ENCODE measurements around the gene HBS1L. TPM values are rescaled to one million over a fixed set of nuclear protein-coding genes. Genes with fewer than 3 reads are reported as not detected.
A peak's percentile ranks its signal among the peaks of the same experiment; 100 is the strongest.

The HBS1L gene
- total and polyA plus RNA-seq, 2 donors, result 49.4 to 133 TPM

DNA sequence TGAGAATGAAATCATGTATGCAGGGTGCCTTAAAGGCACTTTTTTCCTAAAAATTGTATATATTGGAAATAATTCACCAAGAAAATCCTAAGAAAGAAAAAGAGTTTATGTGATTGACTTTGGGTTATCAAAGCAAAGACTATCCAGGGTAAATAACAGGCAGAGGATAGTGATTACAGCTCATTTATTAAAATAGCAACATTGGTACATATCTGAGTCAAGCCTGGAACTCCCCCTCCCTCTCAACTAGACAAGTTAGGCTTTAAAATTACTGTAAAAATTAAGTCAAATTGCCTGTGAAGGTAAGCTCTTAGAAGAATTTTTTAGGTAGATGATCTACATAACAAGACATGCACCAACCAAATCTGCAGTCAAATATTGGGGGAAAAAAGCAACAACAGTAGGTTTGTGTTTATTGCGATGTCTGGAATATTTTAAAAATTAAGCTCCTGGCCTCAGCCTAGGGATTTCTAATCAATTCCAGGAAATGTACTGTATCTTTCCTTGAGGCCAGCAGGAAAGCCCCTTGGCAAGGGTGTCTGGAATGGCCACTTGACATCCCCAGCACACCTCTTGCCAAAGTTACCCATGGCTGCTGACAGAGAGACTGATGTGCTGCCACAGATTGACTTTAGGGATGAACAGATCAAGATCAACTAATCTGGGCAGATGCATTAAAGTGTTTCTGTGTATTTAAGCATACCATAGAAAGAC lies 31.2 kb upstream of the HBS1L start:
- Histone ChIP-seq H3K36me3 (ENCODE audit: control insufficient read depth in 2 of 2, insufficient read depth in 2 of 2, low read length in 1 of 2) (no peaks in the 10 kb centered on the region), H3K9me3 (ENCODE audit: control insufficient read depth in 2 of 2, insufficient read depth in 1 of 2, low read length in 1 of 2) (peaks cover 0 to 9% of the 10 kb centered on the region in 2 donors), H3K27ac (ENCODE audit: low read depth in 1 of 2, low read length in 1 of 2) (peak overlapping the region; percentile 82 to 98), H3K4me1 (ENCODE audit: control insufficient read depth in 2 of 2, insufficient read depth in 2 of 2, low read length in 2 of 2) (peaks cover 32 to 46% of the 10 kb centered on the region in 2 donors), H3K4me3 (ENCODE audit: low read length in 2 of 2) (peak overlapping the region in 1 of 2 donors; percentile 11), H3K27me3 (ENCODE audit: control insufficient read depth in 2 of 2, insufficient read depth in 1 of 2, low read length in 1 of 2) (no peaks in the 10 kb centered on the region)
- DNase-seq (ENCODE audit: low read depth in 6 of 9, low spot score in 9 of 9), result no peak
- 98% methylated on average over 1 of the region's 1 CpG for WGBS

GRCh38 chr6:135084916-135085269 lies 30.3 kb upstream of the HBS1L start:
- Histone ChIP-seq H3K4me1 (ENCODE audit: control insufficient read depth in 2 of 2, insufficient read depth in 2 of 2, low read length in 2 of 2) (peaks cover 26 to 40% of the 10 kb centered on the region in 2 donors), H3K4me3 (ENCODE audit: low read length in 2 of 2) (no peak overlapping the region), H3K27ac (ENCODE audit: low read depth in 1 of 2, low read length in 1 of 2) (peak overlapping the region in 1 of 2 donors; percentile 77), H3K27me3 (ENCODE audit: control insufficient read depth in 2 of 2, insufficient read depth in 1 of 2, low read length in 1 of 2) (no peaks in the 10 kb centered on the region), H3K9me3 (ENCODE audit: control insufficient read depth in 2 of 2, insufficient read depth in 1 of 2, low read length in 1 of 2) (peaks cover 0 to 9% of the 10 kb centered on the region in 2 donors), H3K36me3 (ENCODE audit: control insufficient read depth in 2 of 2, insufficient read depth in 2 of 2, low read length in 1 of 2) (no peaks in the 10 kb centered on the region)
- 88% methylated on average over 1 of the region's 1 CpG for WGBS
- DNase-seq (ENCODE audit: low read depth in 6 of 9, low spot score in 9 of 9), result no peak

GRCh38 chr6:135084001-135084915 lies 29.6 kb upstream of the HBS1L start:
- 15% methylated on average over 5 of the region's 5 CpGs for WGBS
- no peaks in the 10 kb centered on the region for H3K36me3 ChIP-seq (ENCODE audit: control insufficient read depth in 2 of 2, insufficient read depth in 2 of 2, low read length in 1 of 2)

DNA sequence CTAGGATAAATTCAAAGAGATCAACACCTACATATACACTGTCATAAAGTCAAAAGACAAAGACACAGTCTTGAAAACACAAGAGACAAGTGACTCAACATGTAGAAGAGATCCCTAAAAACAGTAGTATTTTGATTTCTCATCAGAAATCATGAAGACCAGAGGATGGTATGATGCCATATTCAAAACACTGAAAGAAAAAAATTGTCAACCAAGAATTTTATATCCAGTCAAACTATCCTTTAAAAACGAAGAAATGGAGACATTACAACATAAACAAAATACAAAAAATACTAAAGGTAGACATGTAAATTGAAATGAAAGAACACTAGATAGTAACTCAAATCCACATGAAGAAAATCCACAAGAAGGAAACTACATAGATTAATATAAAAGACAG lies 27.3 kb upstream of the HBS1L start:
- Histone ChIP-seq H3K27me3 (ENCODE audit: control insufficient read depth in 2 of 2, insufficient read depth in 1 of 2, low read length in 1 of 2) (no peaks in the 10 kb centered on the region), H3K9me3 (ENCODE audit: control insufficient read depth in 2 of 2, insufficient read depth in 1 of 2, low read length in 1 of 2) (peaks cover 0 to 9% of the 10 kb centered on the region in 2 donors), H3K4me1 (ENCODE audit: control insufficient read depth in 2 of 2, insufficient read depth in 2 of 2, low read length in 2 of 2) (peaks cover 8 to 14% of the 10 kb centered on the region in 2 donors), H3K27ac (ENCODE audit: low read depth in 1 of 2, low read length in 1 of 2) (no peak overlapping the region), H3K36me3 (ENCODE audit: control insufficient read depth in 2 of 2, insufficient read depth in 2 of 2, low read length in 1 of 2) (no peaks in the 10 kb centered on the region), H3K4me3 (ENCODE audit: low read length in 2 of 2) (no peak overlapping the region)
- DNase-seq (ENCODE audit: low read depth in 6 of 9, low spot score in 9 of 9), result no peak
- WGBS, result 97% methylated on average over 1 of the region's 1 CpG

More at GRCh38 chr6:135084001-135084915, 29.6 kb upstream of the HBS1L start:
- peak in 1 of 9 donors; percentile 73 for DNase-seq (ENCODE audit: low read depth in 6 of 9, low spot score in 9 of 9)
- peaks cover 0 to 9% of the 10 kb centered on the region in 2 donors for H3K9me3 ChIP-seq (ENCODE audit: control insufficient read depth in 2 of 2, insufficient read depth in 1 of 2, low read length in 1 of 2)
- H3K27me3 ChIP-seq (ENCODE audit: control insufficient read depth in 2 of 2, insufficient read depth in 1 of 2, low read length in 1 of 2), result no peaks in the 10 kb centered on the region
- peak overlapping the region in 1 of 2 donors; percentile 77 for H3K27ac ChIP-seq (ENCODE audit: low read depth in 1 of 2, low read length in 1 of 2)
- no peak overlapping the region for H3K4me3 ChIP-seq (ENCODE audit: low read length in 2 of 2)
- peaks cover 21 to 35% of the 10 kb centered on the region in 2 donors for H3K4me1 ChIP-seq (ENCODE audit: control insufficient read depth in 2 of 2, insufficient read depth in 2 of 2, low read length in 2 of 2)

GRCh38 chr6:135075018-135075417 lies 20.4 kb upstream of the HBS1L start:
- H3K27me3 ChIP-seq (ENCODE audit: control insufficient read depth in 2 of 2, insufficient read depth in 1 of 2, low read length in 1 of 2), result no peaks in the 10 kb centered on the region
- no peak for DNase-seq (ENCODE audit: low read depth in 6 of 9, low spot score in 9 of 9)
- no peak overlapping the region for H3K4me3 ChIP-seq (ENCODE audit: low read length in 2 of 2)
- H3K9me3 ChIP-seq (ENCODE audit: control insufficient read depth in 2 of 2, insufficient read depth in 1 of 2, low read length in 1 of 2), result no peaks in the 10 kb centered on the region
- peaks cover 3 to 5% of the 10 kb centered on the region in 2 donors for H3K4me1 ChIP-seq (ENCODE audit: control insufficient read depth in 2 of 2, insufficient read depth in 2 of 2, low read length in 2 of 2)
- no peaks in the 10 kb centered on the region for H3K36me3 ChIP-seq (ENCODE audit: control insufficient read depth in 2 of 2, insufficient read depth in 2 of 2, low read length in 1 of 2)
- 25% methylated on average over 1 of the region's 1 CpG for WGBS
- no peak overlapping the region for H3K27ac ChIP-seq (ENCODE audit: low read depth in 1 of 2, low read length in 1 of 2)

GRCh38 chr6:135073756-135074393 lies 19.3 kb upstream of the HBS1L start:
- H3K27me3 ChIP-seq (ENCODE audit: control insufficient read depth in 2 of 2, insufficient read depth in 1 of 2, low read length in 1 of 2), result no peaks in the 10 kb centered on the region
- H3K9me3 ChIP-seq (ENCODE audit: control insufficient read depth in 2 of 2, insufficient read depth in 1 of 2, low read length in 1 of 2), result no peaks in the 10 kb centered on the region
- no peaks in the 10 kb centered on the region for H3K36me3 ChIP-seq (ENCODE audit: control insufficient read depth in 2 of 2, insufficient read depth in 2 of 2, low read length in 1 of 2)
- peak overlapping the region in 1 of 2 donors; percentile 16 for H3K27ac ChIP-seq (ENCODE audit: low read depth in 1 of 2, low read length in 1 of 2)
- no peak overlapping the region for H3K4me3 ChIP-seq (ENCODE audit: low read length in 2 of 2)
- no peak for DNase-seq (ENCODE audit: low read depth in 6 of 9, low spot score in 9 of 9)
- WGBS, result 65% methylated on average over 2 of the region's 2 CpGs
- H3K4me1 ChIP-seq (ENCODE audit: control insufficient read depth in 2 of 2, insufficient read depth in 2 of 2, low read length in 2 of 2), result peaks cover 3 to 5% of the 10 kb centered on the region in 2 donors

- Histone ChIP-seq H3K27ac (ENCODE audit: low read depth in 1 of 2, low read length in 1 of 2) (no peak overlapping the region), H3K36me3 (ENCODE audit: control insufficient read depth in 2 of 2, insufficient read depth in 2 of 2, low read length in 1 of 2) (no peaks in the 10 kb centered on the region), H3K9me3 (ENCODE audit: control insufficient read depth in 2 of 2, insufficient read depth in 1 of 2, low read length in 1 of 2) (no peaks in the 10 kb centered on the region), H3K4me1 (ENCODE audit: control insufficient read depth in 2 of 2, insufficient read depth in 2 of 2, low read length in 2 of 2) (peaks cover 3 to 5% of the 10 kb centered on the region in 2 donors), H3K27me3 (ENCODE audit: control insufficient read depth in 2 of 2, insufficient read depth in 1 of 2, low read length in 1 of 2) (no peaks in the 10 kb centered on the region), H3K4me3 (ENCODE audit: low read length in 2 of 2) (no peak overlapping the region)
- DNase-seq (ENCODE audit: low read depth in 6 of 9, low spot score in 9 of 9), result no peak
- WGBS, result 87% methylated on average over 1 of the region's 1 CpG
Measured at GRCh38 chr6:135073217-135073616, 18.6 kb upstream of the HBS1L start.

- WGBS, result 84% methylated on average over 3 of the region's 3 CpGs
Measured at GRCh38 chr6:135072753-135073152, 18.1 kb upstream of the HBS1L start.

GRCh38 chr6:135071541-135071940 lies 16.9 kb upstream of the HBS1L start:
- Histone ChIP-seq H3K27me3 (ENCODE audit: control insufficient read depth in 2 of 2, insufficient read depth in 1 of 2, low read length in 1 of 2) (no peaks in the 10 kb centered on the region), H3K4me1 (ENCODE audit: control insufficient read depth in 2 of 2, insufficient read depth in 2 of 2, low read length in 2 of 2) (peaks cover 3 to 5% of the 10 kb centered on the region in 2 donors), H3K4me3 (ENCODE audit: low read length in 2 of 2) (no peak overlapping the region), H3K27ac (ENCODE audit: low read depth in 1 of 2, low read length in 1 of 2) (no peak overlapping the region), H3K36me3 (ENCODE audit: control insufficient read depth in 2 of 2, insufficient read depth in 2 of 2, low read length in 1 of 2) (no peaks in the 10 kb centered on the region), H3K9me3 (ENCODE audit: control insufficient read depth in 2 of 2, insufficient read depth in 1 of 2, low read length in 1 of 2) (no peaks in the 10 kb centered on the region)
- DNase-seq (ENCODE audit: low read depth in 6 of 9, low spot score in 9 of 9), result no peak

More at GRCh38 chr6:135072753-135073152, 18.1 kb upstream of the HBS1L start:
- Histone ChIP-seq H3K9me3 (ENCODE audit: control insufficient read depth in 2 of 2, insufficient read depth in 1 of 2, low read length in 1 of 2) (no peaks in the 10 kb centered on the region), H3K4me3 (ENCODE audit: low read length in 2 of 2) (no peak overlapping the region), H3K27ac (ENCODE audit: low read depth in 1 of 2, low read length in 1 of 2) (no peak overlapping the region), H3K36me3 (ENCODE audit: control insufficient read depth in 2 of 2, insufficient read depth in 2 of 2, low read length in 1 of 2) (no peaks in the 10 kb centered on the region), H3K27me3 (ENCODE audit: control insufficient read depth in 2 of 2, insufficient read depth in 1 of 2, low read length in 1 of 2) (no peaks in the 10 kb centered on the region), H3K4me1 (ENCODE audit: control insufficient read depth in 2 of 2, insufficient read depth in 2 of 2, low read length in 2 of 2) (peaks cover 3 to 5% of the 10 kb centered on the region in 2 donors)
- no peak for DNase-seq (ENCODE audit: low read depth in 6 of 9, low spot score in 9 of 9)
